Measurements from ENCODE around the gene GNAL.

Gene GNAL

DNA sequence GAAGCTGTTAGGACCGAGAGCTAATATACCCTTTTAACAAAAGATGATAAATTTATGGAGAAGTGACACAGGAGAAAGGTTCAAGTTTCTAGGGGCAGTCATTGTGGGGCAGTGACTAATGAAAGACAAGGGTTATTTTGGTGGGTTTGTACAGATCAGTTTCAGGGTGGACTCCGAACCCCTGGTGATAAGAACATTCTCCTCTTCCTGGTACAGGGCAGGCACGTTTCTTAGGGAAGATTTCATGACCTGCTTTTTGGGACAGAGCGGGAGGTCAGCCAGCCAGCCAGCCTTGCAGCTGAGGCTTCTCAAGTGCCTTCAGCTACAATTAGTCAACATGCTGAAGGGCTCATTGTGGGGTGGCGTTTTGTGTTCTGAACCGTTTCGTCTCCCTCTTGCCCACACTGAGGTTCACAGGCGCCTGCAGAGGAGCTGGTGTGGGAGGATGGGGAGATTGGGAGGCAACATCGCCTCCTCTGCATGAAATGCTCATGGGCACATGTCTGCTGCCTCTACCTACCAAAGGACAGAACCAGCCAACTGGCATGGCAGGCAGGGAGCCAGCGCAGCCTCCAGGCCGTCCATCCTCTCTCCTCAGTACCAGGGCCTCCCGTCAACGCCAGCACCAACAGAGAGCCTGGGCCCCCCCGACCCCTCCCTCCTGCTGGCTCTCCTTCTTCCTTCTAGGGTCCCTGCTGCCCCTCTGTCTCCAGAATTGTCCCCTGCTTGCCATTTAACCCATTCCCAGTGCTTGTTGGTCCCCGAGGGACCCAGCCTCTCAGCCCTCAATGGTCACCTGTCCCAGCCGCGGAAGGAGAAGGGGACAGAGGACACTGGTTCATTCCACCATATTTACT is 171.8 kb downstream of the GNAL start:
- TF ChIP-seq, protein P1, sequence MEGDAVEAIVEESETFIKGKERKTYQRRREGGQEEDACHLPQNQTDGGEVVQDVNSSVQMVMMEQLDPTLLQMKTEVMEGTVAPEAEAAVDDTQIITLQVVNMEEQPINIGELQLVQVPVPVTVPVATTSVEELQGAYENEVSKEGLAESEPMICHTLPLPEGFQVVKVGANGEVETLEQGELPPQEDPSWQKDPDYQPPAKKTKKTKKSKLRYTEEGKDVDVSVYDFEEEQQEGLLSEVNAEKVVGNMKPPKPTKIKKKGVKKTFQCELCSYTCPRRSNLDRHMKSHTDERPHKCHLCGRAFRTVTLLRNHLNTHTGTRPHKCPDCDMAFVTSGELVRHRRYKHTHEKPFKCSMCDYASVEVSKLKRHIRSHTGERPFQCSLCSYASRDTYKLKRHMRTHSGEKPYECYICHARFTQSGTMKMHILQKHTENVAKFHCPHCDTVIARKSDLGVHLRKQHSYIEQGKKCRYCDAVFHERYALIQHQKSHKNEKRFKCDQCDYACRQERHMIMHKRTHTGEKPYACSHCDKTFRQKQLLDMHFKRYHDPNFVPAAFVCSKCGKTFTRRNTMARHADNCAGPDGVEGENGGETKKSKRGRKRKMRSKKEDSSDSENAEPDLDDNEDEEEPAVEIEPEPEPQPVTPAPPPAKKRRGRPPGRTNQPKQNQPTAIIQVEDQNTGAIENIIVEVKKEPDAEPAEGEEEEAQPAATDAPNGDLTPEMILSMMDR (IDR thresholded peaks at IDR 0.05; ENCODE audit: low read depth, low read length, missing control alignments) = no peak
- no peak overlapping the region for H3K4me3 ChIP-seq (replicated peaks; ENCODE audit: low read depth, low read length)
- no peak for DNase-seq (ENCODE audit: extremely low read depth, low read depth)

DNA sequence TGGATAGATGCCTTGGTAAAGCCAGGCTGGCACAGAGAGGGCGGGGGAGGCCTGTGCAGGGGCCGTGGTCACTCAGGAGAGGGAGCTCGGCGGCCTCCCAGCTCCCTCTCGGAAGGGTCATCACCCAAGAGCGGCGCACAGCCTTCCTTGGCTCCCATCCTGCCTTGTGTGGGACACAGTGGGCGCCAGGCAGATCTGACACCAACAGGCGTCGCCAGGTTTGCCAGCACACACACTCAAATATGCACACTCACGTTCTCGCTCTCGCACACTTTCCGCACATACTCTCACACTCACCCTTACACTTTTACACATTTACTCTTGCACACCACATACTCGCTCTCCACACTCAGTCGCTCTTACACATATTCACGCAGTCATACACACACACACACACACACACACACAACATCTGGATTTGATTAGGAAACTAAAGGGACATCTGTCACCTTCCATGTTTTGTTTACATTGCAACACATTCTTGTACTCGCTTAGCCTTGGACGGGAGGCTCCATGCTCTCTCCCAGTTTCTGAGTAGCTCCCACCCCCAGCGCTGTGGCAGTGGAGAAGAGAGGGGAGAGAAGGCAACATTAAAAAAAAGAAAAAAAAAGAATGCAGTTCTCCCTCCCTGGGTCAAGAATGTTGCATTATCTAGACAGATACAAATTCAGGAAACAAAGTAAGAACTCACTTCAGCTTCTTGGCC is 172.7 kb downstream of the GNAL start:
- DNase-seq (ENCODE audit: extremely low read depth, low read depth) = no peak
- no peak overlapping the region for H3K4me3 ChIP-seq (replicated peaks; ENCODE audit: low read depth, low read length)
- TF ChIP-seq, protein P1 (IDR thresholded peaks at IDR 0.05; ENCODE audit: low read depth, low read length, missing control alignments) = no peak

GRCh38 chr18:11862468-11863137 is 173.5 kb downstream of the GNAL start:
- DNase-seq (ENCODE audit: extremely low read depth, low read depth) = no peak
- TF ChIP-seq, protein P1 (IDR thresholded peaks at IDR 0.05; ENCODE audit: low read depth, low read length, missing control alignments) = no peak
- no peak overlapping the region for H3K4me3 ChIP-seq (replicated peaks; ENCODE audit: low read depth, low read length)

DNA sequence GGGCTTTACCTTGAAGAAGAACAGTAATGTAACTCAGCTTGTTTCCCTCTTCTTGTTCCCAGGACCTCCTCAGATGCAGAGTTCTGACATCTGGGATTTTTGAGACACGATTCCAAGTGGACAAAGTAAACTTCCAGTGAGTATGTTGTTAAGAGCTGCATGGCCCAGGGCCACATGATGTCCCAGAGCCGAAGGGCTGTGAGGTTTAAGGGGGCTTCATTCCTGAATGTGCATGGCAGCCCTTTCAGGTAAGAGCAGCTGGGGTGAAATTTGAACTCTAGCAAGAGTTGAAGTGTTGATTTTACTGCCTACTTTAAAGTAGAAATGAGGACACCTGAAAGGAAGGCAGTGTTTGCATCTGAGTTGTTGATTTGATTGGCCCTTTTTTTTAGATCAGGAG is 175.4 kb downstream of the GNAL start:
- DNase-seq (ENCODE audit: extremely low read depth, low read depth) = no peak
- TF ChIP-seq, protein P1 (IDR thresholded peaks at IDR 0.05; ENCODE audit: low read depth, low read length, missing control alignments) = no peak
- H3K4me3 ChIP-seq (replicated peaks; ENCODE audit: low read depth, low read length) = no peak overlapping the region

DNA sequence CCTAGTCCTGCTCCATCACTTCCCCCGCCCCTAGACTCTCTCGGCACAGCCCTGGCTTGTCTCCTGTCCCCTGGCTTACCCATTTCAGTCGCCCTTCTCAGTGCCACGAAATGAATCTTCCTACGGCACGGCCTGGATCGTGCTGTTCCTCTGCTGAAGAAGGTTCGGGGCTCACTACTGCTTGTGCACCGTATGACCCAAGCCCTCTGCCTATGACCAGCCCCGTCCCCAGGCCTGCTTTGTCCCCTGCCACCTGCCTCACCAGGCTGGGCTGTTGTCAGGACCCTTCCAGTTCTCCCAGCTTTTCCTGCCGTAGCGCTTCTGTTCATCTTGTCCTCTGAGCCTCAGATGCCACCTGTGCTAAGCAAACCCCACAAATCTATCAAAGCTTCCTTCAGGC is 176.0 kb downstream of the GNAL start:
- no peak overlapping the region for H3K4me3 ChIP-seq (replicated peaks; ENCODE audit: low read depth, low read length)
- DNase-seq (ENCODE audit: extremely low read depth, low read depth) = no peak
- TF ChIP-seq, protein P1 (IDR thresholded peaks at IDR 0.05; ENCODE audit: low read depth, low read length, missing control alignments) = no peak

DNA sequence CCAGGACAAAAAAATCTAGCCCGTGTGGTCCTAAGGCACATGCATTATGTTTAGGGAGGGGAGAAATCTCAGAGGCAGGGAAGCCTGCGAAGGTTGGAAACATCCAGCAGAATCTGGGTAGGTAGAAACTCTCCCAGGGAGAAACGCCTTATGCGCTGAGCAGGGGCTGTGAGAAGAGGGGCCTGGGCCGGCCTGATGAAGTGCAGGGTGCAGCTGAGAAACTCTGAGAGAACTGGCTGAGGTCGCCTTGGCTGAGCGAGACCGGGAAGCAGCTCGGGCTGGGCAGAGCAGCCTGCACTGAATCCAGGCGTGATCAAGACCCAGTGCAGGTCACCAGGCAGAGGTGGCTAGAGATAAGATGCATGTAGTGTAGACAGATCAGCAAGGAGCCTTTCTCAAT is 177.3 kb downstream of the GNAL start:
- H3K4me3 ChIP-seq (replicated peaks; ENCODE audit: low read depth, low read length) = no peak overlapping the region
- no peak for DNase-seq (ENCODE audit: extremely low read depth, low read depth)
- TF ChIP-seq, protein P1 (IDR thresholded peaks at IDR 0.05; ENCODE audit: low read depth, low read length, missing control alignments) = no peak
